H1 (cell line): ENCODE results near the gene TCEA2. TPM values are rescaled to one million over a fixed set of nuclear protein-coding genes. Genes with fewer than 3 reads are reported as not detected.

Source experiments
- CTCF ChIA-PET: fragments of 300-600 bp; sonication (Branson Sonifier 250); formaldehyde crosslinking; loops from one replicate; lab custom pipeline; 2021; ENCODE audit not compliant: partially characterized antibody; lab: Charles Lee
- POLR2A ChIA-PET: fragments of 300-600 bp; sonication (Branson Sonifier 250); formaldehyde crosslinking; loops from one replicate; lab custom pipeline; 2021; ENCODE audit warnings: inconsistent platforms; ENCODE audit not compliant: partially characterized antibody; lab: Charles Lee
- DNase-seq, 2 experiments: peaks; one replicate each; pipeline versions ENCODE4 v3.0.0 to v3.0.0-alpha.2; 2010 to 2022; ENCODE audit warnings: low spot score in 2 of 2, low read depth in 1 of 2, mixed read lengths in 1 of 2
- FAIRE-seq: peaks from 2 replicates; lab custom pipeline; 2011; peaks lifted over from hg19 to GRCh38; lab: Jason Lieb, UNC
- H2AFZ ChIP-seq: 2 replicates; pipeline ENCODE4 v1.8.1; 2012; ENCODE audit warnings: low read length, inconsistent platforms
- H2AK5ac ChIP-seq: 2 replicates; pipeline ENCODE4 v1.6.1; 2013; ENCODE audit warnings: low read depth, low read length
- H2BK120ac ChIP-seq: replicated peaks from 2 replicates; pipeline ENCODE3; 2013; ENCODE audit warnings: low read depth, low read length, inconsistent platforms
- H2BK12ac ChIP-seq: 2 replicates; pipeline ENCODE4 v1.6.1; 2013; ENCODE audit warnings: low read depth, low read length
- H2BK15ac ChIP-seq: 2 replicates; pipeline ENCODE4 v1.6.1; 2013; ENCODE audit warnings: low read length
- H2BK20ac ChIP-seq: 2 replicates; pipeline ENCODE4 v1.6.1; 2013; ENCODE audit warnings: low read length
- H2BK5ac ChIP-seq: 2 replicates; pipeline ENCODE4 v1.6.1; 2013; ENCODE audit warnings: low read depth, low read length
- H3K14ac ChIP-seq: 2 replicates; pipeline ENCODE4 v1.6.1; 2013; ENCODE audit warnings: inconsistent platforms; ENCODE audit not compliant: insufficient read length
- H3K18ac ChIP-seq: 2 replicates; pipeline ENCODE4 v1.6.1; 2013; ENCODE audit warnings: low read length; ENCODE audit errors: extremely low read depth
- H3K23ac ChIP-seq: 2 replicates; pipeline ENCODE4 v1.6.1; 2013; ENCODE audit warnings: inconsistent platforms; ENCODE audit not compliant: insufficient read length
- H3K23me2 ChIP-seq: 2 replicates; pipeline ENCODE4 v1.6.1; 2013; ENCODE audit warnings: low read depth, low read length
- H3K27ac ChIP-seq: 2 replicates; pipeline ENCODE4 v1.6.1; 2011; ENCODE audit warnings: low read depth, low read length, inconsistent platforms
- H3K27me3 ChIP-seq, 4 experiments: replicated peaks in 1 of 4; 1 replicate in 1 of 4; 2 replicates in 3 of 4; pipeline versions ENCODE4 v1.6.1 to v1.8.1; 2011 to 2013; ENCODE audit warnings: low read length in 3 of 4, mild to moderate bottlenecking in 3 of 4, inconsistent platforms in 2 of 4, mixed read lengths in 2 of 4, moderate library complexity in 1 of 4; ENCODE audit not compliant: control insufficient read depth in 3 of 4, insufficient read depth in 3 of 4; ENCODE audit errors: extremely low read depth in 1 of 4
- H3K36me3 ChIP-seq, 4 experiments: 2 replicates each; pipeline versions ENCODE4 v1.6.1 to v1.8.1; 2011 to 2013; ENCODE audit warnings: mild to moderate bottlenecking in 4 of 4, low read length in 3 of 4, moderate library complexity in 2 of 4, control low read depth in 1 of 4, inconsistent platforms in 1 of 4; ENCODE audit not compliant: insufficient read depth in 4 of 4, control insufficient read depth in 2 of 4
- H3K4ac ChIP-seq: replicated peaks from 2 replicates; pipeline ENCODE3; 2013; ENCODE audit warnings: low read length, low read depth, mixed read lengths, inconsistent platforms; ENCODE audit not compliant: insufficient read length
- H3K4me1 ChIP-seq, 4 experiments: replicated peaks in 1 of 4; 1 replicate in 1 of 4; 2 replicates in 3 of 4; pipeline versions ENCODE4 v1.6.1 to v1.8.1; 2011 to 2013; ENCODE audit warnings: low read length in 3 of 4, inconsistent platforms in 2 of 4, mixed read lengths in 1 of 4; ENCODE audit not compliant: insufficient read depth in 4 of 4, control insufficient read depth in 3 of 4
- H3K4me2 ChIP-seq, 2 experiments: 2 replicates each; pipeline versions ENCODE4 v1.6.1 to v1.8.1; 2011 to 2013; ENCODE audit warnings: low read depth in 2 of 2, low read length in 2 of 2, control low read depth in 1 of 2, inconsistent platforms in 1 of 2, mild to moderate bottlenecking in 1 of 2; ENCODE audit not compliant: insufficient read depth in 1 of 2
- H3K4me3 ChIP-seq, 4 experiments: fragments of 200-600, 300-600 bp in 1 of 4; sonication (generic), shearing (Covaris generic), sonication (Bioruptor Twin) in 1 of 4; 2 replicates each; pipeline versions ENCODE4 v1.5.1 to v1.8.1; 2011 to 2016; ENCODE audit warnings: low read length in 4 of 4, low read depth in 3 of 4, control low read depth in 2 of 4, inconsistent platforms in 2 of 4, mild to moderate bottlenecking in 2 of 4, mixed read lengths in 1 of 4, moderate library complexity in 1 of 4; ENCODE audit not compliant: insufficient read depth in 2 of 4; ENCODE audit errors: extremely low read depth in 1 of 4
- H3K56ac ChIP-seq: replicated peaks from 2 replicates; pipeline ENCODE3; 2013; ENCODE audit warnings: low read depth, mild to moderate bottlenecking, mixed read lengths, low read length, inconsistent platforms; ENCODE audit not compliant: insufficient read length
- H3K79me1 ChIP-seq: 2 replicates; pipeline ENCODE4 v1.6.1; 2013; ENCODE audit warnings: low read depth, low read length, control low read depth
- H3K79me2 ChIP-seq, 2 experiments: 2 replicates each; pipeline versions ENCODE4 v1.6.1 to v1.8.1; 2012 to 2013; ENCODE audit warnings: low read length in 2 of 2, mild to moderate bottlenecking in 2 of 2, inconsistent platforms in 1 of 2; ENCODE audit not compliant: insufficient read depth in 2 of 2, control insufficient read depth in 1 of 2
- H3K9ac ChIP-seq, 4 experiments: replicated peaks in 1 of 4; 1 replicate in 1 of 4; 2 replicates in 3 of 4; pipeline versions ENCODE4 v1.6.1 to v1.8.1; 2011 to 2013; ENCODE audit warnings: low read depth in 3 of 4, low read length in 3 of 4, control low read depth in 2 of 4, mild to moderate bottlenecking in 2 of 4, moderate library complexity in 2 of 4, inconsistent platforms in 1 of 4; ENCODE audit errors: extremely low read depth in 1 of 4
- H3K9me3 ChIP-seq, 2 experiments: 2 replicates each; pipeline versions ENCODE4 v1.6.1 to v1.8.1; 2012 to 2013; ENCODE audit warnings: mild to moderate bottlenecking in 2 of 2, moderate library complexity in 2 of 2, control low read depth in 1 of 2, inconsistent platforms in 1 of 2, low read depth in 1 of 2, low read length in 1 of 2, mixed read lengths in 1 of 2; ENCODE audit not compliant: insufficient read depth in 2 of 2
- H4K20me1 ChIP-seq, 2 experiments: replicated peaks in 1 of 2; 2 replicates each; pipeline versions ENCODE3 to v1.8.1; 2011 to 2013; ENCODE audit warnings: inconsistent platforms in 2 of 2, low read length in 2 of 2, mild to moderate bottlenecking in 1 of 2; ENCODE audit not compliant: insufficient read depth in 2 of 2, control insufficient read depth in 1 of 2
- H4K5ac ChIP-seq: 2 replicates; pipeline ENCODE4 v1.6.1; 2013; ENCODE audit warnings: low read length, low read depth, mixed read lengths, inconsistent platforms; ENCODE audit not compliant: insufficient read length
- H4K8ac ChIP-seq: 2 replicates; pipeline ENCODE4 v1.8.0; 2013; ENCODE audit warnings: mild to moderate bottlenecking, moderate library complexity, low read length, inconsistent platforms; ENCODE audit not compliant: insufficient read depth; ENCODE audit errors: extremely low read depth
- H4K91ac ChIP-seq: replicated peaks from 2 replicates; pipeline ENCODE3; 2013; ENCODE audit warnings: low read length, mixed read lengths, inconsistent platforms; ENCODE audit not compliant: insufficient read length
- WGBS, 2 experiments: shearing (Covaris generic) in 1 of 2; methylation state at CpG; one replicate each; pipeline versions ENCODE4 v1.1.6 to v1.1.7; 2013 to 2015; ENCODE audit warnings: low lambda C conversion rate in 2 of 2, mixed read lengths in 2 of 2, inconsistent platforms in 1 of 2, low coverage in 1 of 2, missing lambda C conversion rate in 1 of 2; ENCODE audit not compliant: insufficient replicate concordance in 2 of 2, insufficient coverage in 1 of 2, insufficient read length in 1 of 2; ENCODE audit errors: extremely low coverage in 1 of 2, missing lambda C conversion rate in 1 of 2; 5-methylcytosine and 5-hydroxymethylcytosine counted together
- polyA plus RNA-seq, 7 experiments: library from polyadenylated mRNA; depleted of rRNA in 3 of 7; stranded (reverse) in 5 of 7; unstranded in 2 of 7; fragments of >200 nt in 5 of 7; fragments of 200-250 nt in 2 of 7; gene quantifications; 1 replicate in 5 of 7; 2 replicates in 1 of 7; 4 replicates in 1 of 7; pipeline versions ENCODE4 v1.2.1 to v1.2.3, GENCODE V29; 2011 to 2013; ENCODE audit warnings: missing spikeins in 2 of 7, mixed read lengths in 2 of 7
- total RNA-seq: library from RNA; stranded (reverse); fragmentation: NEBNext Ultra II Directional; extraction: Animal tissue kit (Norgen Biotek cat#: 25700); gene quantifications from 2 replicates; pipeline ENCODE4 v1.2.1, GENCODE V29; 2021

Gene TCEA2
- total and polyA plus RNA-seq, 2 of the 8 experiments (the other 6 are each of a cell fraction or from before 2014, with no cell fraction given), result 41.4 to 42.3 TPM

- Histone ChIP-seq H3K14ac (no peak overlapping the region), H2AK5ac (no peak overlapping the region), H2AFZ (no peak overlapping the region), H4K8ac (no peak overlapping the region), H2BK20ac (no peak overlapping the region), H3K23me2 (no peaks in the 10 kb centered on the region; the same call in 1 of the 2 replicates), H3K4me2 (no peak overlapping the region), H3K18ac (no peak overlapping the region), H2BK15ac (no peak overlapping the region), H2BK12ac (no peak overlapping the region), H3K4me1 (peaks cover 0 to 19% (median 15%) of the 10 kb centered on the region in 4 experiments; a peak in 6 of 7 replicates), H3K9ac (no peak overlapping the region), H3K79me2 (no peaks in the 10 kb centered on the region), H4K91ac (no peak overlapping the region), H3K56ac (no peak overlapping the region), H3K27me3 (peaks cover 0 to 9% (median 4%) of the 10 kb centered on the region in 4 experiments; a peak in 4 of 7 replicates), H3K9me3 (no peaks in the 10 kb centered on the region), H3K4me3 (no peak overlapping the region), H3K79me1 (no peaks in the 10 kb centered on the region; the same call in 1 of the 2 replicates), H3K4ac (no peak overlapping the region), H4K5ac (no peak overlapping the region), H2BK120ac (no peak overlapping the region), H3K27ac (no peak overlapping the region), H3K23ac (no peak overlapping the region), H4K20me1 (peaks cover 0 to 5% of the 10 kb centered on the region in 2 experiments), H3K36me3 (peaks cover 11 to 29% (median 21%) of the 10 kb centered on the region in 4 experiments; a peak in 7 of 8 replicates), H2BK5ac (no peak overlapping the region)
- POLR2A ChIA-PET, result interaction anchor here (1.1 to 1.7 kb wide), 3 partner anchors 10 to 53 kb away, joined by 4 to 5 read pairs (median 4); partner anchors contain the start of gene SAMD10
- 90% methylated on average over 31 of the region's 31 CpGs; no CpG with 5 or more reads in 1 of the 2 experiments for WGBS, 2 experiments
- CTCF ChIA-PET, result interaction anchor here (0.7 to 1.8 kb wide), 4 partner anchors 27 to 81 kb away, joined by 3 to 6 read pairs (median 4); partner anchors contain the start of gene SAMD10
- FAIRE-seq, result no peak
- DNase-seq, result no peak
These were observed 30.0 kb upstream of the TCEA2 start for GRCh38 chr20:64032706-64033624.
